NCI-H1930 (cell line): ENCODE data around the gene SHMT1.
"Not testable (repeated sequence)": the region's sequence is repeated elsewhere in the genome, so short reads cannot be mapped to it uniquely, and the experiment has no call there.

Experiments used
- DNase-seq, 2 experiments: peaks; one replicate each; lab custom pipeline; 2025; lab: John Stamatoyannopoulos, UW

The SHMT1 gene

DNA sequence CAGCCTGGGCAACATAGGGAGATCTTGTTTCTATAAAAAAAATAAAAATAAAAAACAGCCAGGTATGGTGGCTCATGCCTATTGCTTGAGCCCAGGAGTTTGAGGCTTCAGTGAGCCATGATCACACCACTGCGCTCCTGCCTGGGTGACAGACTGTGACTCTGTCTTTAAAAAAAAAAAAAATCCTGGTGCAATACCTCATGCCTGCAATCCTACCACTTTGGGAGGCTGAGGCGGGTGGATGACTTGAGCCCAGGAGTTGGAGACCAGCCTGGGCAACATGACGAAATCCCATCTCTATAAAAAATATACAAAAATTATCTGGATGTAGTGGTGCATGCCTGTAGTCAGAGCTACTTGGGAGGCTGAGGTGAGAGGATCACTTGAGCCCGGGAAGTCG lies 15.3 kb upstream of the SHMT1 start:
- DNase-seq: not testable (repeated sequence)

DNA sequence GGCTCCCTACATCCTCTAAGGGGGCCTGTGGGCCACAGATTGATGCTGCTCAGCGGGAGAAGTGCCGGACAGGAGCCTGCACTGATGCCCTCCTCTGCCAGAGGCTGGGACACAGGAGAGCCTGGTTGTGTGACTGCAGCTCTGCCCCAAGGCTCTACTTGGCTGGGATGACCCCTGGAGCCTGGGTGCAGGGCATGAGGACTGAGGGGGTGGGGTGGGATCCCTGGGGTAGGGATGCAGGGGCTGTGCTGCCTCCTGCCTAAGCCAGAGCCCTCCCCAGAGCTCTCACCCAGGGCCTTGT lies 14.8 kb upstream of the SHMT1 start:
- DNase-seq: no peak

DNA sequence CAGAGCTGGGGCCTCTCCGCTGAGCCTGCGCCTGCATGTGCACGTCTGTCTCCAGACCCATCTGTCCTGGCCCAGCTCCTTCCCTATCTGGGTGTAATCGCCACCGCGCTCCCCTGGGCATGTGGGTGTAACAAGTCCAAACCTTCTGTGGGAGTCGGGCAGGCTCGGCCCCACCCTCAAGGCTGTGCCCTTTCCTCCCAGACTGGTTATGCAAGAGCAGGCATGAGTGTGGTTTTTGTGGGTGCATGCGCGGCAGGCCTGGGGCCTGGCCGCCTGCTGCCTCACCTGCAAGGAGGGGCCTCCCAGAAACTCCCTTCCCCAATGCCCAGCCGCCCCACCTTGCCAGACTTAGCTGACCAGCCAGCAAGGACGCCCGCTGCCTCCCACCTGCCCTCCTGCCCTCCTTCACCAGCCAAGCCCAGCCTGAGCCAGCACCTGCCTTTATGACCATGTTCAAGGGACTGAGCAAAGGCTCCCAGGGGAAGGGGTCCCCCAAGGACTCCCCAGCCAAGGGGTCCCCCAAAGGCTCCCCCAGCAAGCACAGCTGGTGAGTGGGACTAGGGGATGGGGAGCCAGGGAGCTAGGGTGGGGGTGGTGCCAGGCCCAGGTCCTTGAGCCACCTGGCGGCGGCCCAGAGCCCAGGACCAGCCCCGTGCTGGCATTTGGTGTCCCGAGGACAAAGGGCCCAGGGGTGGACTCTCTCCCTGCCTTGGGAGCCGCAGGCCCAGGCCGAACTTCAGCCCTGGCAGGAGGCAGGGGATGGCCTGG lies 14.3 kb upstream of the SHMT1 start, which contains the start of gene EVPLL:
EVPLL (plus strand) TSS at position 342 of the 768 bp plus-strand sequence. CDS start 3,160 bp downstream, outside the sequence.
- no peak for DNase-seq

DNA sequence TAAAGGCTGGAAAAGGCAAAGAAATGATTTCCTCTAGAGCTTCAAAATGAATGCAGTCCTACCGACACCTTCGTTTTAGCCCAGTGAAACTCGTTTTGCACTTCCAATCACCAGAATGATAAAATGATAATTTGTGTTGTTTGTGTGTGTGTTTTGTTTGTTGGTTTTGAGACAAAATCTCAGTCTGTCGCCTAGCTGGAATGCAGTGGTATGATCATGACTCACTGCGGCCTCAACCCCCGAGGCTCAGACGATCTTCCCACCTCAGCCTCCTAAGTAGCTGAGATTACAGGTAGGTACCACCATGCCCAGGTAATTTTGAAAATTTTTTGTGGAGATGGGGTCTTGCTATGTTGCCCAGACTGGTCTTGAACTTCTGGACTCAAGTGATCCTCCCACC lies 10.9 kb upstream of the SHMT1 start:
- DNase-seq: no peak

DNA sequence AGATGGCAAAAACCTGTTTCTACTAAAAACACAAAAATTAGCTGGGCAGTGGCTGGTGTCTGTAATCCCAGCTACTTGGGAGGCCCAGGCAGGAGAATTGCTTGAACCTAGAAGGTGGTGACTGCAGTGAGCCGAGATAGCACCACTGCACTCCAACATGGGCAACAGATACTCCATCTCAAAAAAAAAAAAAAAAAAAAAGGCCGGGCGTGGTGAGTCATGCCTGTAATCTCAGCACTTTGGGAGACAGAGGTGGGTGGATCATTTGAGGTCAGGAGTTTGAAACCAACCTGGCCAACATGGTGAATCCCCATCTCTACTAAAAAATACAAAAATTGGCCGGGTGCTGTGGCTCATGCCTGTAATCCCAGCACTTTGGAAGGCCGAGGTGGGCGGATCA lies 9.8 kb upstream of the SHMT1 start:
- DNase-seq: not testable (repeated sequence)

DNA sequence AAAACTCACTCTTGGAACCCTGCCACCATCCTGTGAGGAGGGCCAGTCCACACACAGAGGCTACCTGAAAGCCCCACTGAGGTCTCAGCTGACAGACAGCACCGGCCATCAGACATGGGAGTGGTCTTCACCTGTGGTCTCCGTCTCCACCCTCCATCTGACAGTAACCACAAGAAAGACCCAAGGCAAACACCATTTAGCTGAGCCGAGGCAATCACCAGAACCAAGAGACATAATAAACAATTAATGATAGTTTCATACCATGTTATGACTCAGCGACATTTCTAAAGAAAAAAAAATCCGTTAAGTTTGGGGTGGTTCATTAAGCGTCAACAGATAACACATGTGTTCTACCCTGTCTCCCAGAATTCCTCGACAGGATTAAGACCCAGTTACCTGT lies 8.1 kb upstream of the SHMT1 start:
- no peak for DNase-seq

DNA sequence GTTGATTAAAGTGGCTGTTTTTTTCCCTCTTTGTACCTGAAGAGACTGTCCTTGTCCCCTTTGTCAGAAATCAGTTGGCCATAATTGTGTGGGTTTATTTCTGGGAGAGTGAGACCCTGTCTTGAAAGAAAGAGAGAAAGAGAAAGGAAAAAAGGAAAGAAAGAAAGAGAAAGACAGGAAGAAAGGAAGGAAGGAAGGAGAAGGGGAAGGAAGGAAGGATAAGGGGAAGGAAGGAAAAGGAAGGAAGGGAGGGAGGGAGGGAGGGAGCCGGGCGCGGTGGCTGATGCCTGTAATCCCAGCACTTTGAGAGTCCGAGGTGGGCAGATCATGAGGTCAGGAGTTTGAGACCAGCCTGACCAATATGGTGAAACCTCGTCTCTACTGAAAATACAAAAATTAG lies 7.4 kb upstream of the SHMT1 start:
- DNase-seq: no peak

DNA sequence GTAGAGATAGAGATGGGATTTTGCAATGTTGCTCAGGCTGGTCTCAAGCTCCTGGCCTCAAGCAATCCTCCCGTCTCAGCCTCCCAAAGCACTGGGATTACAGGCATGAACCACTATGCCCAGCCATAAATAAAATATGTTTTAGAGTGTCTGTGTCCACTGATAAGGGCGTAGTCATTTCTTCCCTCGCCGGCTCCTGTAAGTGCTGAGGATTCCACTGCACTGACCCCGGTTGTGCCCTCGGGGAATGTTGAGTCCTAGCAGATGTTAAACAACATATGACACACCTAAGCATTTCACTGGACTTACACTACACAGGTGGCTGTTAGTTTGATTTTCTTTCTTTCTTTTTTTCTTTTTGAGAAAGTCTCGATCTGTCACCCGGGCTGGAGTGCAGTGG lies 5.6 kb upstream of the SHMT1 start:
- no peak for DNase-seq

DNA sequence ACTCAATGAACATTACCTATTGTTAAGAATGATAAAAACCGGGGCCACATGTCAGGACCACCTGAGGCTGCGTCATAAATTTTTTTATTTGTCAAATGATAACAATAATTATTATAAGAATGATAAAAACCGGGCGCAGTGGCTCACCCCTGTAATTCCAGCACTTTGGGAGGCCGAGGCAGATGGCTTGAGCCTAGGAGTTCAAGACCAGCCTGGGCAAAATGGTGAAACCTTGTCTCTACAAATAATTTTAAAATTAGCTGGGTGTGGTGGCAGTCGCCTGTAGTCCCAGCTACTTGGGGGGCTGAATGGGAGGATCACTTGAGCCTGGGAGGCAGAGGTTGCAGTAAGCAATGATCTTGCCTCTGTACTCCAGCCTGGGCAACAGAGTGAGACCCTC lies 816 bp upstream of the SHMT1 start:
- DNase-seq: no peak

DNA sequence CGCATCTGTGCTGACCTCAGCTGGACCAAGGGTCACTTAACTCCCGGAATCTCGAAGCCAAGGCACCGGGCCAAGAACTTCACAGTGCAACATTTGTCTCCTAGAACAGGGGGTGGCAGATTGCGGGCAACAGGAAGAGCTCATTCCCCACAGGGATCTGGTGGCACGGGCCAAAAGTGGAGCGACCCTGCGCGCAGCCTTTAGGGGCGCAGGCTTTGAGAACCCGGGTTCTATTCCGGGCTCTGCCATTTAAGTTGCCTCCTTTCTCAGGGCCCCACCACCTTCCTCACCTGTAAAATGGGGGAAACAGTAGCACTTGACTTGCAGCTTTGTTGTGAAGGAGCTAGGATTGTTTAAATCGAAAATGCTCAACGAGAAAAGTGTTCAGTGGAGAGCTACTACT lies 651 bp downstream of the SHMT1 start:
- no peak for DNase-seq

DNA sequence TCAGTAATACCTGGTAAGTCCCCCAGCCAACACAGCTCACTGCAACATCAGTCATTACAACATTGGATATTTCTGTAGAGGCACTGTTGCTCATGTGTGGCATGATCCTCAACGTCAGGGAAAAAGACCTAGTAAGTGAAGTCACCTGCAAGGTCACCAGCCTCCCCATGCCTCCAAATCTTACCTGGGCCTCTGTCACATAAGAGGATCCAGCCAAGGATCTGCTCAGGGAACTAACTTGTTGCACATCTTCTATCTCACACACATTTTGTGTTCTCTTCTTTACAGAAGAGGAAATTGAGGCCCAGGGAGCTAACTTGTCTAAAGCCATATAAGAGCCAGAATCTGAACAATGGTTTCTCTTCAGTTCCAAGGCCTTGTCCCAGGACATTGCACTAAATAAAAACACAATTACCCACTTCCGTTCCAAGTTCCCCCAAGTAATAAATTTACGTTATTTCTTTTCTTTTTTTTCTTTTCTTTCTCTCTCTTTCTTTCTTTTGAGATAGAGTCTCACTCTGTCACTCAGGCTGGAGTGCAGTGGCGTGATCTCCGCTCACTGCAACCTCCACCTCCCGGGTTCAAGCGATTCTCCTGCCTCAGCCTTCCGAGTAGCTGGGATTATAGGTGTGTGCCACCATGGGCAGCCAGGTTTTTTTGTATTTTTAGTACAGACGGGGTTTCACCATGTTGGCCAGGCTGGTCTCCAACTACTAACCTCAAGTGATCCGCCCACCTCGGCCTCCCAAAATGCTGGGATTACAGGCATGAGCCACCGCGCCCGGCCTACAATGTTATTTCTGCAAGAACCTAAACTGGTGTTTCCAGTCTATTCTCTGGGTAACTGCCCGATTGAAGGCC lies 1.3 kb downstream of the SHMT1 start:
- DNase-seq: no peak

DNA sequence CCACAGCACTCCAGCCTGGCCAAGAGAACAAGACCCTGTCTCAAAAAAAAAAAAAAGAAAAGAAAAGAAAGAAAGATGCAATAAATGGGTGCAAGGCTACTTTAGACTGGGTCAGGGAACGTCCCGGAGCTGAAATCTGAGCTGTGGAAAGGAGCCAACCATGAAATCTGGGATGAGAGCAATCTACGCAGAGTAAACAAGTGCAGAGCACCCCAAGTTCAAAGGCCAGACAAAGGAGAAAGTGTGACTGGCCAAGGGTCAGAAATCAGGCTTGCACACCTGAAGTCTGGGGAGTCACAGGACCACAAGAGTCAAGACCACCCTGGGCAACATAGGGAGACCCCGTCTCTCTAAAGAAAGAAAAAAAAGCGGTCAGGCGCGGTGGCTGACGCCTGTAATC lies 2.8 kb downstream of the SHMT1 start:
- no peak for DNase-seq

DNA sequence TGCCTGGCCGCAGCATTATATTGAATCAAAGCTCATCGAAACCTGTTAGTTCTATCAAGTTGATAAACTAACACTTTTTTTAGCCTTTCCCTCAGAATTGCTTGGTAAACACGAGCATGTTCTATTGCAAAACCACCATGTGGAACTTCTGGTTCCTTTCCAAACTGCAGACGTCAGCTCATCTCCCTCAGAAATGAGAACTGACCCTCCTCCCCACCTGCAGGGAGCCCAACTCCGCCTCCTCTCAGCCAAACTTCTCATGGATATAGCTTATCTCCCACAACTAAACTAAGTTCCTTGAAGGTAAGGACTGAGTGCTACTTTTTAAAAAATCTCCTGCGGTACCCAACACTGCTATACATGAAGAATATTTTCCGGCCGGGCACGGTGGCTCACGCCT lies 6.7 kb downstream of the SHMT1 start:
- DNase-seq: no peak

DNA sequence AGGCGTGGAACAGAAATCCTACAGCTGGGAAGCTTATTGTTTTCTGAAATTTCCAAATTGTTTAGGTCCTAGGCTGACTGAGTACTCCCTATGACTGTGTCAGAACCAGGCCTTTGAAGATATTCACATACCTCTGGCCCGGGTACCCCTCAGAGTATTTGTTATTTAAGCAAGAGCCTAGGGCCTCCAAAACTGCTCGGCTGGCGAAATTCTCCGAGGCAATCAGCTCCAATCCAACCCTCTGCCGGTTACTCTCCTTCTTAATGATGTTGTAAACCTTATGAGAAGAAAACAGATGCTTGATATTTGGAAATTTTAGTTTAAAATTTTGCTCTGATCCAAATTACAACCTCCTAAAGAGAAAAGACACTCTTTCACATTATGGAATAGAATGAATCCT lies 9.8 kb downstream of the SHMT1 start:
- DNase-seq: no peak

DNA sequence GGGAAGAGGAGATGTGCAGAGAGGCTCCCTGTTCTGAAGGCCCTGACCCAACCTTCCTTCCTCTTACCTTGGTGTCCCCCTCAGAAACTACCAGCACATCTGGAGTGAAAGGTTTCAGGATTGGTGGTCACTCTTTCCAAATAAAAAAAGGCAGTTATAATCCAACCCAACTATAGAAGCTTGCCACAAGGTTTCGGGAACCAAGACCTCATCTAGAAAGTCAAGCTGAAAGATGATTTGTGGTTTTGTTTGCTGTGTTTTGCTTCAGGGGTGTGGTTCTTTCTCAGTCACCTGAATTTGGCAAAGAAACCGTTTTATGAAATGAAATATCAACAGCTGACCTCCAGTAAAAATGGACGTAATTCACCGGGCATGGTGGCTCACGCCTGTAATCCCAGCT lies 19.3 kb downstream of the SHMT1 start:
- DNase-seq: no peak

DNA sequence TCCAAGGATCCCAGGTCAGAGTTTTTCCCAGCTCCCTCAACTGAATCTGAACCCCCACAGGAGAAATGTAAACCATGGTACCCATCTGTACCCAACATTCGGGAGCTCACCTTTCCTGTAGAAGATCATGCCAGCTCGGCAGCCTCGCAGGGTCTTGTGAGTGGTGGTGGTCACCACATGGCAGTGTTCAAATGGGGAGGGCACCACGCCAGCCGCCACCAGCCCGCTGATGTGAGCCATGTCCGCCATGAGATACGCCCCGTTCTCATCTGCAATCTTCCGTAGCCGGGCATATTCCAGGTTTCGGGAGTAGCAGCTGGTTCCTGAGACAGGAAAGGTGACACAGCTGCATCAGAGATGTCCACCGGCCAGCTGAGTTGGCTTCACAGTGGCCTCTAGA lies 23.4 kb downstream of the SHMT1 start:
- no peak for DNase-seq

DNA sequence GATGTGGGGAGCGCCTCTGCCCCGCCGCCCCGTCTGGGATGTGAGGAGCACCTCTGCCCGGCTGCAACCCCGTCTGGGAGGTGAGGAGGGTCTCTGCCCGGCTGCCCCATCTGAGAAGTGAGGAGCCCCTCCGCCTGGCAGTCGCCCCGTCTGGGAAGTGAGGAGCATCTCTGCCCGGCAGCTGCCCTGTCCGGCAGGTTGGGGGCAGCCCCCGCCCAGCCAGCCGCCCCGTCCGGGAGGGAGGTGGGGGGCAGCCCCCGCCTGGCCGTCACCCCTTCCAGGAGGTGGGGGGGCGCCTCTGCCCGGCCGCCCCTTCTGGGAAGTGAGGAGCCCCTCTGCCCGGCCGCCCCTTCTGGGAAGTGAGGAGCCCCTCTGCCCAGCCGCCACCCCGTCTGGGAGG lies 25.2 kb downstream of the SHMT1 start:
- DNase-seq: not testable (repeated sequence)

DNA sequence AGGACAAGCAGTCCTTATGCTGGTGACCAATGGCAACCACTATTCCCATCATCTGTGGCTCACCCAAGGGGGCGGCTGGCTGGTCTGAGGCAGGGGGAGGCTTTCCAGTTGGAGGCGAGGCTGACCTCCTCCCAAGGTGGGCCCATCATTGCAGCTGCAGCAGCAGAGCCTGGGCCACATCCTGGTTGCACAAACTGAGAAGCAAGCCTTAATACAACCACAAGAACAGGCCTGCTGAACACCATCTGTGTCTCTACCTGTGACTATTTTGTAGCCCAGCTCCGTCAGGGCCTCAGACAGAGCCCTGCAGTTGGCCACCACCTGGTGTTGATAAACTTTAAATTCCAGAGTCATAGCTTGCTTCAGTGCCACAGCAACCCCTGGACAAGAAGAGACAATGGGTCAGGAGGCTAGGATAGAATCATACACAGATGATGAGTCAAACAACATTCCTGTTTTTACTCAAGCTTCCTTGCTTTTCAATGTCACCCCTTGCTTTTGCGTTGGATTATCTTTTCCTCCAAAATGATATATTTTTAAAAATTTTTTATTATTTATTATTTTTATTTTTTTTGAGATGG lies 30.4 kb downstream of the SHMT1 start:
- DNase-seq: no peak

DNA sequence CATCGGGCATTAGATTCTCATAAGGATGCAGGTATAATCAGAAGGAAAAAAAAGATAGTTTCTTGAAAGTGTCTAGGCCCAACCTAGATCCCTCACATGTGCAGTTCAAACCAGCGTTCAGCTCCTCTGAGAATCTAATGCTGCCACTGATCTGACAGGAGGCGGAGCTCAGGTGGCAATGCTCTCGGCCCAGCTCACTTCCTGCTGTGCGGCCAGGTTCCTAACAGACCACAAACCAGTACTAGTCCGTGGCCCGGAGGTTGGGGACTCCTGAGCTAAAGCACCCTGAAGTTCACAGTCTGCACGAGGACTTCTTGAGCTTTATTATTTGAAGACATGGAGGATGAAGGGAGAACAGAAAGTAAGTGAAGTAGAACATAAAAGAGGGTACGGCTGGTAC lies 31.5 kb downstream of the SHMT1 start:
- no peak for DNase-seq

DNA sequence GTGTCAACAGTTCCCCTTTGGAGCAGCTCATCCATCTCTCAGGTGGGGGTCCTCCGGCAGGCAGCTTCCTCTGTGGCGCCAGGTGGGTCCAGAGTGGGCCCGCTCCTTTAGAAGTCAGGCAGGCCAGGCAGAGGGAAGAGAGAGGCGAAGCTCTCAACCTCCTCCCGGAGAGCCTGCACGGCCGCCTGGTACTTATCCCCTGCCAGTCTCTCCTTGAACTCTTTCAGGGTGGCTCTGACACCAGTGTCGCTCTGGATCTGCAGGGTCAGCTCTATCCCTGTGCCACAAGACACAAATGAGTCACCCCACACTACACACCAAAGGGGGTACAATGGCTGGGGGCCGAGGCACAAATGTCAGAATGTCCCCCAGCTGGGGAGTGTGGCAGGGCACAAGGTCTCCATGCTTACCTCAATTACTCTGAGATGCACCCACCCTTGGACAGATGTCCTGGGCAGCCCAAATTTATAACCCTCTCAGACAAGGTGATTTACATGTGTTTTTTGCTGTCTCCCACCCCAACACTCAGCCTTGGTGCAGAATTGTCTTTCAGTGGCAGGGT lies 34.6 kb downstream of the SHMT1 start:
- no peak for DNase-seq

DNA sequence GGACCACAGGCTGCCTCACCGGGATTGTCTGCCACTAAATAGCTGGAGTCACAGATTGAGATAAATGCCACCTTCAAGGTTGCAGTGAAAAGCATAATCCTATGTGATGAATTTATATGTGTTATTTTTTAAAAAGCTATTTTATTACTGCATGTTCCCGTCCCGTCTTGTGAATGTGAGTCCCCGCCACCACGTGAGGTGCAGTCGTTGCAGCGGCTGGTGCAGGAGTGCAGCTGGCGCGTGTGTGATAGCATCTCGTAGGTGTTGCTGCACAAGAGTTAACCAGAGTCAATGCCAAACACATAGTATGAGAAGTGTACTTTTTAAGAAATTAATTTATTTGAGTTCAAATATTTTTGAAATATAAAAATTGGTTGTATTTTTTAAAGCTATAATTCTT lies 35.8 kb downstream of the SHMT1 start:
- no peak for DNase-seq

DNA sequence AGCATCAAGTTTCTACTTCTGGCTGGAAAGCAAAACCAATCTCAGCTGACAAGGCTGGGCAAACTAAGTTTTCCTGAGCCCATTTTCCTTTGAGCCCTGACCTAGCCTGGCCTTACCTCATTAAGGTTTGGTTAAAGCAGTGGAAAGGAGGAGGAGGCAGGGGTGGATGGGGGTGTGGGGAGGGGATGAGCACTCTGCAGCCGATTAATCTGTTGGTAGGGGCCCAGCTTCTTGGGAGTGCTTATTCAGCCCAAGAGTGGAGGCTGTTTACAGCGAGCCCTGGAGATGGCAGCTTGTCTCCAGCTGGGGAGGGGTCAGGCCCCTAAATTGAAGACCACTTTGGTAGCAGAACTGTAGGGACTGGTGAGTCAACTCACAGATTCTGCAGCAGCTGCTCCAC lies 36.3 kb downstream of the SHMT1 start:
- no peak for DNase-seq

DNA sequence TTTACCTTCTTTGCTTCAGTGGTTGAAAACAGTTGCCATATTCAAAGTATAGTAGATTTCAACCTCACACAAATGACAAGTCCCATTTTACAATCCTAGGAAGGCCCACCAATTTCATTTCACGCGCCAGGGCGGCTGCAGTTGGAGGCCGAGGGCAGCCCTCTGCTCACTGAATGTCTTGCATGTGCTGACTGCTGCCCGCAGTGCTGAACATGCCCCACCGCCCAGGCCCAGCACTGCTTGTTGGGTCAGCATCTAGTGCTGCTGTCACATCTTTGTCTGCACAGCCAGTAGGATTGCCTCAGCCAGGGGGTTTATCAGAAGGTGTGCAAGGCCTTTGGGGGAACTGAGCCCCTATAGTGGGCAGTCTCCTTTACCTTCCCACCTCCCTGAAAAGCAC lies 36.8 kb downstream of the SHMT1 start:
- no peak for DNase-seq
